DOHH2 (cell line): ENCODE data around the gene ERC2.

Experiments
- H3F3A ChIP-seq: fragments of 200-600 bp; sonication (generic), shearing (Covaris generic); 2 replicates; pipeline ENCODE4 v1.6.0; 2016; ENCODE audit warnings: antibody characterized with exemption, mild to moderate bottlenecking; ENCODE audit not compliant: control insufficient read depth, insufficient read depth
- H3K27ac ChIP-seq: fragments of 200-600 bp; sonication (generic); 2 replicates; pipeline ENCODE4 v1.5.1; 2014; ENCODE audit warnings: low read depth, mild to moderate bottlenecking, low read length, moderate library complexity
- H3K27me3 ChIP-seq: fragments of 200-600 bp; sonication (generic); 2 replicates; pipeline ENCODE4 v1.6.1; 2014; ENCODE audit warnings: mild to moderate bottlenecking, low read length, mixed read lengths; ENCODE audit not compliant: control insufficient read depth
- H3K36me3 ChIP-seq: fragments of 200-600 bp; sonication (generic); 2 replicates; pipeline ENCODE4 v1.6.1; 2014; ENCODE audit warnings: mild to moderate bottlenecking, low read length, moderate library complexity, mixed read lengths; ENCODE audit not compliant: control insufficient read depth
- H3K4me1 ChIP-seq: fragments of 200-600 bp; sonication (generic); 2 replicates; pipeline ENCODE4 v1.6.1; 2014; ENCODE audit warnings: mild to moderate bottlenecking, low read length, mixed read lengths; ENCODE audit not compliant: control insufficient read depth
- H3K4me2 ChIP-seq: fragments of 200-600 bp; sonication (generic); 2 replicates; pipeline ENCODE4 v1.6.0; 2014; ENCODE audit warnings: mild to moderate bottlenecking, low read length, moderate library complexity
- H3K4me3 ChIP-seq: fragments of 200-600 bp; sonication (generic); 2 replicates; pipeline ENCODE4 v1.5.1; 2014; ENCODE audit warnings: mild to moderate bottlenecking, low read length, mixed read lengths
- H3K79me2 ChIP-seq: fragments of 200-600 bp; sonication (generic); 2 replicates; pipeline ENCODE4 v1.6.1; 2014; ENCODE audit warnings: mild to moderate bottlenecking, low read length, mixed read lengths; ENCODE audit not compliant: control insufficient read depth
- H3K9me2 ChIP-seq: fragments of 200-600 bp; sonication (generic); replicated peaks from 2 replicates; pipeline ENCODE4 v1.6.1; 2014; ENCODE audit warnings: mild to moderate bottlenecking, low read length, mixed read lengths; ENCODE audit not compliant: control insufficient read depth
- H3K9me3 ChIP-seq: fragments of 200-600 bp; sonication (generic); 2 replicates; pipeline ENCODE4 v1.6.1; 2014; ENCODE audit warnings: antibody characterized with exemption, low read length, mixed read lengths; ENCODE audit not compliant: control insufficient read depth, insufficient read depth
- H4K20me1 ChIP-seq: fragments of 200-600 bp; sonication (generic); 2 replicates; pipeline ENCODE4 v1.6.0; 2014; ENCODE audit warnings: low read depth, mild to moderate bottlenecking, antibody characterized with exemption, low read length, moderate library complexity; ENCODE audit not compliant: control insufficient read depth, insufficient read depth
- CTCF ChIP-seq: fragments of 200-600 bp; sonication (generic); IDR thresholded peaks from one replicate; pipeline ENCODE4 v1.5.1; 2014; ENCODE audit warnings: antibody characterized with exemption, mild to moderate bottlenecking, low read depth, low read length; ENCODE audit not compliant: poor library complexity, severe bottlenecking
- EZH2phosphoT487 ChIP-seq: fragments of 200-600 bp; sonication (generic); IDR thresholded peaks from 2 replicates; pipeline ENCODE4 v1.6.1; 2017; ENCODE audit warnings: borderline replicate concordance, mild to moderate bottlenecking, antibody characterized with exemption, low read length, moderate library complexity, mixed read lengths

Gene ERC2

GRCh38 chr3:55668359-55668758, 799.9 kb downstream of the ERC2 start:
- no peaks in the 10 kb centered on the region for H3F3A ChIP-seq
- no peak overlapping the region for H3K27ac ChIP-seq

GRCh38 chr3:55664387-55664786, 803.9 kb downstream of the ERC2 start:
- H3K36me3 ChIP-seq: no peaks in the 10 kb centered on the region
- no peaks in the 10 kb centered on the region; the same call in 1 of the 2 replicates for H3K9me2 ChIP-seq
- H3K4me1 ChIP-seq: no peaks in the 10 kb centered on the region
- no peak overlapping the region for H3K4me3 ChIP-seq
- no peaks in the 10 kb centered on the region for H3K27me3 ChIP-seq
- no peak for TF ChIP-seq CTCF
- TF ChIP-seq EZH2phosphoT487: no peak
- H3K79me2 ChIP-seq: no peaks in the 10 kb centered on the region
- no peak overlapping the region for H3K27ac ChIP-seq
- no peaks in the 10 kb centered on the region for H4K20me1 ChIP-seq
- no peaks in the 10 kb centered on the region for H3F3A ChIP-seq
- H3K4me2 ChIP-seq: no peak overlapping the region
- no peaks in the 10 kb centered on the region; the same call in 1 of the 2 replicates for H3K9me3 ChIP-seq

More at GRCh38 chr3:55668359-55668758, 799.9 kb downstream of the ERC2 start:
- Histone ChIP-seq H4K20me1 (no peaks in the 10 kb centered on the region), H3K79me2 (no peaks in the 10 kb centered on the region), H3K4me2 (no peak overlapping the region), H3K4me3 (no peak overlapping the region), H3K36me3 (no peaks in the 10 kb centered on the region), H3K27me3 (no peaks in the 10 kb centered on the region), H3K9me3 (no peaks in the 10 kb centered on the region; the same call in 1 of the 2 replicates), H3K4me1 (no peaks in the 10 kb centered on the region), H3K9me2 (no peaks in the 10 kb centered on the region)
- no peak for TF ChIP-seq CTCF
- no peak for TF ChIP-seq EZH2phosphoT487

GRCh38 chr3:55662683-55663082, 805.6 kb downstream of the ERC2 start:
- Histone ChIP-seq H3K4me3 (no peak overlapping the region), H4K20me1 (no peaks in the 10 kb centered on the region), H3K4me2 (no peak overlapping the region), H3K27ac (no peak overlapping the region), H3F3A (no peaks in the 10 kb centered on the region), H3K9me2 (no peaks in the 10 kb centered on the region; the same call in 1 of the 2 replicates), H3K4me1 (no peaks in the 10 kb centered on the region), H3K9me3 (no peaks in the 10 kb centered on the region; the same call in 1 of the 2 replicates), H3K36me3 (no peaks in the 10 kb centered on the region), H3K79me2 (no peaks in the 10 kb centered on the region), H3K27me3 (no peaks in the 10 kb centered on the region)
- TF ChIP-seq CTCF (no peak), EZH2phosphoT487 (no peak)

- TF ChIP-seq CTCF: no peak
- TF ChIP-seq EZH2phosphoT487: no peak
- Histone ChIP-seq H3F3A (no peaks in the 10 kb centered on the region), H3K27ac (no peak overlapping the region), H3K4me3 (no peak overlapping the region), H4K20me1 (no peaks in the 10 kb centered on the region), H3K79me2 (no peaks in the 10 kb centered on the region), H3K36me3 (no peaks in the 10 kb centered on the region), H3K4me1 (no peaks in the 10 kb centered on the region), H3K9me3 (no peaks in the 10 kb centered on the region; the same call in 1 of the 2 replicates), H3K27me3 (no peaks in the 10 kb centered on the region), H3K9me2 (no peaks in the 10 kb centered on the region; the same call in 1 of the 2 replicates), H3K4me2 (no peak overlapping the region)
Measured at GRCh38 chr3:55661571-55661970, 806.7 kb downstream of the ERC2 start.
